Hepatocyte (in vitro differentiated cells): ENCODE data around the gene TMEM121. TPM values are rescaled to one million over a fixed set of nuclear protein-coding genes. Genes with fewer than 3 reads are reported as not detected.

ENCODE experiments used
- DNase-seq: peaks from one replicate; pipeline ENCODE4 v3.0.0-alpha.2; 2016; ENCODE audit warnings: low spot score
- H2AFZ ChIP-seq: fragments of 200-600 bp; sonication (generic); 2 replicates; pipeline ENCODE4 v1.6.0; 2016; ENCODE audit warnings: antibody characterized with exemption, mild to moderate bottlenecking
- H3K27ac ChIP-seq: fragments of 200-600 bp; sonication (generic); 2 replicates; pipeline ENCODE4 v1.5.1; 2016; ENCODE audit warnings: mild to moderate bottlenecking
- H3K27me3 ChIP-seq: fragments of 200-600 bp; sonication (generic); 2 replicates; pipeline ENCODE4 v1.6.1; 2016
- H3K36me3 ChIP-seq: fragments of 200-600 bp; sonication (generic); replicated peaks from 2 replicates; pipeline ENCODE4 v1.5.1; 2016; ENCODE audit warnings: low read depth; ENCODE audit not compliant: insufficient read depth
- H3K4me1 ChIP-seq: fragments of 200-600 bp; sonication (generic); 2 replicates; pipeline ENCODE4 v1.5.1; 2016; ENCODE audit warnings: mild to moderate bottlenecking, moderate library complexity; ENCODE audit not compliant: insufficient read depth
- H3K4me2 ChIP-seq: fragments of 200-600 bp; sonication (generic); 2 replicates; pipeline ENCODE4 v1.6.0; 2016
- H3K4me3 ChIP-seq: fragments of 200-600 bp; sonication (generic); 2 replicates; pipeline ENCODE4 v1.5.1; 2016; ENCODE audit warnings: mild to moderate bottlenecking
- H3K79me2 ChIP-seq: fragments of 200-600 bp; sonication (generic); 2 replicates; pipeline ENCODE4 v1.6.0; 2017; ENCODE audit warnings: mild to moderate bottlenecking
- H3K9me2 ChIP-seq: fragments of 200-600 bp; sonication (generic); replicated peaks from 2 replicates; pipeline ENCODE4 v1.6.0; 2017; ENCODE audit warnings: mild to moderate bottlenecking; ENCODE audit not compliant: insufficient read depth
- H3K9me3 ChIP-seq: fragments of 200-600 bp; sonication (generic); 2 replicates; pipeline ENCODE4 v1.5.1; 2016; ENCODE audit warnings: low read depth, mild to moderate bottlenecking
- H4K20me1 ChIP-seq: fragments of 200-600 bp; sonication (generic); 2 replicates; pipeline ENCODE4 v1.6.0; 2016; ENCODE audit warnings: mild to moderate bottlenecking; ENCODE audit not compliant: insufficient read depth, poor library complexity, severe bottlenecking
- CTCF ChIP-seq: fragments of 200-600 bp; sonication (generic); IDR thresholded peaks from 2 replicates; pipeline ENCODE4 v1.5.1; 2016; ENCODE audit warnings: antibody characterized with exemption, mild to moderate bottlenecking; ENCODE audit not compliant: poor library complexity
- EZH2 ChIP-seq: fragments of 200-600 bp; sonication (generic); IDR thresholded peaks from 2 replicates; pipeline ENCODE4 v1.6.1; 2016; ENCODE audit warnings: antibody characterized with exemption, mild to moderate bottlenecking, borderline replicate concordance
- EZH2phosphoT487 ChIP-seq: fragments of 200-600 bp; sonication (generic); IDR thresholded peaks from one replicate; pipeline ENCODE4 v1.6.1; 2018; ENCODE audit warnings: antibody characterized with exemption, mild to moderate bottlenecking, low read depth, moderate library complexity; ENCODE audit not compliant: unreplicated experiment, severe bottlenecking
- WGBS: methylation state at CpG from one replicate; pipeline ENCODE4 v1.1.6; 2016; ENCODE audit warnings: low lambda C conversion rate; ENCODE audit errors: missing lambda C conversion rate; 5-methylcytosine and 5-hydroxymethylcytosine counted together
- polyA plus RNA-seq: library from polyadenylated mRNA; unstranded; fragments of >200 nt; fragmentation: Nextera tagmentation; extraction: Ambion mirVana; gene quantifications from 2 replicates; pipeline ENCODE4 v1.2.1, GENCODE V29; 2016
- total RNA-seq: library from RNA; depleted of rRNA; stranded (reverse); fragments of >200 nt; gene quantifications from 2 replicates; pipeline ENCODE4 v1.2.3, GENCODE V29; 2014

Gene TMEM121
- total and polyA plus RNA-seq, 2 experiments from 2014 or later: 3.0 to 5.8 TPM

- no peaks in the 10 kb centered on the region for H3K79me2 ChIP-seq
- H3K36me3 ChIP-seq: no peaks in the 10 kb centered on the region
- no peak overlapping the region for H2AFZ ChIP-seq
- peaks cover 48% of the 10 kb centered on the region for H3K27me3 ChIP-seq
- H3K4me3 ChIP-seq: no peak overlapping the region
- no peak for TF ChIP-seq CTCF
- peak; percentile 70 for TF ChIP-seq EZH2
- peak; percentile 18 for TF ChIP-seq EZH2phosphoT487
- no peak overlapping the region for H3K27ac ChIP-seq
- no peak for DNase-seq
- WGBS: 35% methylated on average over 20 of the region's 81 CpGs
- H3K9me2 ChIP-seq: no peaks in the 10 kb centered on the region
- H3K9me3 ChIP-seq: no peaks in the 10 kb centered on the region
- H3K4me2 ChIP-seq: peak overlapping the region; percentile 62
- peaks cover 41% of the 10 kb centered on the region for H3K4me1 ChIP-seq
- H4K20me1 ChIP-seq: no peaks in the 10 kb centered on the region
Measured at GRCh38 chr14:105478398-105479251, 47.8 kb upstream of the TMEM121 start.

- Histone ChIP-seq H2AFZ (no peak overlapping the region), H3K36me3 (no peaks in the 10 kb centered on the region), H3K4me1 (peaks cover 41% of the 10 kb centered on the region), H3K9me3 (no peaks in the 10 kb centered on the region), H3K9me2 (no peaks in the 10 kb centered on the region), H4K20me1 (no peaks in the 10 kb centered on the region), H3K27ac (no peak overlapping the region), H3K27me3 (peaks cover 48% of the 10 kb centered on the region), H3K79me2 (no peaks in the 10 kb centered on the region), H3K4me2 (no peak overlapping the region), H3K4me3 (no peak overlapping the region)
- DNase-seq: no peak
- TF ChIP-seq EZH2phosphoT487: no peak
- TF ChIP-seq CTCF: no peak
- no peak for TF ChIP-seq EZH2
- WGBS: 66% methylated on average over 33 of the region's 34 CpGs
Measured at GRCh38 chr14:105479431-105480158, 46.8 kb upstream of the TMEM121 start.

GRCh38 chr14:105480199-105480746 lies 46.1 kb upstream of the TMEM121 start:
- no peak overlapping the region for H2AFZ ChIP-seq
- H3K4me1 ChIP-seq: peaks cover 39% of the 10 kb centered on the region
- H3K79me2 ChIP-seq: no peaks in the 10 kb centered on the region
- TF ChIP-seq EZH2phosphoT487: no peak
- no peak for TF ChIP-seq EZH2
- no peak for TF ChIP-seq CTCF
- H3K9me2 ChIP-seq: no peaks in the 10 kb centered on the region
- no peak overlapping the region for H3K4me3 ChIP-seq
- H3K27ac ChIP-seq: peak overlapping the region; percentile 11
- no peaks in the 10 kb centered on the region for H4K20me1 ChIP-seq
- DNase-seq: no peak
- H3K9me3 ChIP-seq: no peaks in the 10 kb centered on the region
- no peaks in the 10 kb centered on the region for H3K36me3 ChIP-seq
- 79% methylated on average over 14 of the region's 15 CpGs for WGBS
- peaks cover 44% of the 10 kb centered on the region for H3K27me3 ChIP-seq
- no peak overlapping the region for H3K4me2 ChIP-seq
